ENCODE measurements around the gene PLXNB2.

Gene PLXNB2

DNA sequence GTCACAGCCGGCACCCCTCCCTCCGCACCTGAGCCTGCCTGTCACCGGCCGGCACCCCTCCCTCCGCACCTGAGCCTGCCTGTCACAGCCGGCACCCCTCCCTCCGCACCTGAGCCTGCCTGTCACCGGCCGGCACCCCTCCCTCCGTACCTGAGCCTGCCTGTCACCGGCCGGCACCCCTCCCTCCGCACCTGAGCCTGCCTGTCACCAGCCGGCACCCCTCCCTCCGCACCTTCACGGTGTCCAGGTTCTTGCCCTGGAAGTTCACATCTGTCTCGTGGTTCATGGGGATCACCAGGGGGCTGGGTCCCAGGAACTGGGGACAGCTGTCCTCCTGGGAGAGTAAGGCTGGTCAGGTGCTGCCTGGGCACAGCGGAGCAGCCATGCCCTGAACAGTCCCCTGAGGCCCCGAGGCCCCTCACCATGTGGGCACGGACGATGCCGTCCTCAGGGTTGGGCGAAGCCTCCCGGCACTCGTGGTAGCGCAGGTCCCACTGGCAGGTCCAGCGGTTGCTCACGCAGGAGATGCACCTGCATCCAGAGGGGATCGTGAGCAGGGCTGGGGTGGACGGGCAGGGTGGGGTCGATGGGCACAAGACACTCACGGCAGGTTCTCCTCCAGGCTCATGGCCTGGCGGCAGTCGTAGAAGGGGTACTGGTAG lies 21.7 kb downstream of the PLXNB2 start:
- H3K27ac Mint-ChIP-seq: no peak overlapping the region
- no peak for DNase-seq
- H3K9me3 Mint-ChIP-seq: no peaks in the 10 kb centered on the region
- no peaks in the 10 kb centered on the region for H3K27me3 Mint-ChIP-seq
- no peak for ATAC-seq
- H3K4me1 Mint-ChIP-seq: no peaks in the 10 kb centered on the region
- H3K4me3 Mint-ChIP-seq: no peak overlapping the region

DNA sequence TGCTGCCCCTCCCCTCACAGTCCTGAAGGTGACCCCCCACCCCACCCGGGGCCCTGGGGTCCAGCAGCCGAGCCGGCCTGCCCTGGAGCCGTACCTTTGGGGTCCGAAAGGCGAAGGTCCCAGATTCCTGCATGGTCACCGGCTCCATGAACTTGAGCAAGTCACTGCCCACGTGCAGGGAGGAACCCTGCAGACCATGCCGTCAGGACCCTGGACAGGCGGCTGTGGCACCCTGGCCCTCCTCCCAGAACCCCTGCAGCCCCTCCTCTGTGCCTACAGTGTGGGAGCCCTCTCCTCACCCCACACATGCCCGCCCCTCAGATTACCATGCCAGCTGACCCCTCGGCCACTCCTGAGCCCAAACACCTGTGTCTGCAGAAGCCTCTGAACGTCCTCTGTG lies 23.0 kb downstream of the PLXNB2 start:
- Mint-ChIP-seq H3K27ac (no peak overlapping the region), H3K4me3 (no peak overlapping the region), H3K9me3 (no peaks in the 10 kb centered on the region), H3K27me3 (no peaks in the 10 kb centered on the region), H3K4me1 (no peaks in the 10 kb centered on the region)
- DNase-seq (no peak), ATAC-seq (no peak)

DNA sequence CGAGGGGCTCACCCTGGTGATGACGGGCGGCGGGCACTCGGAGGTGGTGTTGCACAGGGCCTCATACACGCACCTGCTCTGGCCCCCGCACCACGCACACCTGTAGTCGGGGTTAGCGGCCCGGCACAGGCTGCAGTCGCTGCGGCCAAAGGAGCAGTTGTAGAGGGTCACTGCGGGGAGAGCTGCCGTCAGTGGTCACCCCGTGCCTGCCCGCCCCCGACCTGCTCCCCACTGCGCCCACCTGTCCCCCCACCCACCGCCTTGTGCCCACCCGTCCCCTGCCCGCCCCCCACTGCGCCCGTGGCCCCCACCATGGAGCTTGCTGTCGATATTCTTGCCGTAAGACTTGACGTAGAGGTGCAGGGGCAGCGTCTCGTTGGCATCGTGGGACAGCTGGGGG lies 23.6 kb downstream of the PLXNB2 start:
- Mint-ChIP-seq H3K27me3 (no peaks in the 10 kb centered on the region), H3K27ac (peak overlapping the region in 1 of 2 donors; percentile 27), H3K9me3 (no peaks in the 10 kb centered on the region), H3K4me1 (no peaks in the 10 kb centered on the region), H3K4me3 (no peak overlapping the region)
- DNase-seq (no peak), ATAC-seq (no peak)

DNA sequence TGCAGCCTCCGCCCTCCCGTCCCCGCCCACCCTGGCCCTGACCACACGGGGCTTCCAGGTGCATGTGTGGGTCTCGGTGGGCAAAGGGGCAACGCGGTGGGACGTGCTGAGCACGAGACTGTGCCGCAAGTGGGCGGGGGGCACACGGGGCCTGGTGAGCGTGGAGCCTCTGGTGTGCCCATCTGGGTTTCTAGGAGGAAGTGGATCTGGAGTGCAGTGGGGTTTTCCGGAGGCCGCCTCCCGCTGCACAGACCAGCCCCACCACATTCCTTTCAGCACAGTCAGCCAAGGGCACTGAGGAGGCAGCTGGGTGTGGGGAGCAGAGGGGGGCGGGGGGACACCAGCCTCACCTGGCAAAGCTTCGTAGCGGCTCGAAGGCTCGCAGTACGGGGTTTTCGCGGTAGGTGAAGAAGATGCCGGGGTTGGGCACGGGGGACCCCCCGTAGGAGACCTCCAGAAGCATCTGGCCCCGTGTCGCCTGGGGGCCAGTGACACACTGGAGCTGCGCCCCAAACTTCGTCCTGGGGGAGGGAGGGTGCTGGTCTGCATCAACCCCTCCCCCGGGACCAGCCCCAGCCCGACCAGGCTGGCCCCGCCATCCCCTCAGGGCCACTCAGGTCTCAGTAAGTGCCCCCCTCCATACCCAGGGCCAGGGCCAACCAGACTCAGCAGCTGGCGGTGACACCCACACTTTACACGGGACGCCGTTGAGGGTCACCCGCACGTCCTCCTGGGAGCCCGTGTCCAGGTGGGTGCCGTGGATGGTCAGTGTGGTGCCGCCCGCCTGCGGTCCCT lies 24.9 kb downstream of the PLXNB2 start:
- H3K27me3 Mint-ChIP-seq: no peaks in the 10 kb centered on the region
- H3K4me1 Mint-ChIP-seq: no peaks in the 10 kb centered on the region
- no peak for DNase-seq
- H3K4me3 Mint-ChIP-seq: no peak overlapping the region
- no peak overlapping the region for H3K27ac Mint-ChIP-seq
- ATAC-seq: no peak
- H3K9me3 Mint-ChIP-seq: no peaks in the 10 kb centered on the region

DNA sequence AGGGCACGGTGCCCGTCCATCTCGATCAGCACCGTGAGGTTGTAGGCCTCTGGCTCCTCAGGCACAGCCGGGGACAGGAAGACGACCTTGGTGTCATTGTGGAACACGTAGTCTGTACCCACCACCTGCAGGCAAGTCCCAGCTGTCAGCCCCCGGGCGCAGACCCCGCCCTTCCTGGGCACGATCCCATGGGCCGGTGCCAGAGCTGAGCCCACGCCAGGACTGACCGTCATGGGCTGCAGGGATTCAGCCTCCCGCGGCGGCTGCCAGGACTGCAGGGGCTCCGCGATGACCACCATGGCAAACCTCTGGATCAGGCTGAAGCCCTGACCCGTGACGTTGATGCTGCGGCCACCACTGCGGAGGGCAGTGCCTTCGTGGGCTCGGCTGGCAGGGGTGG lies 25.5 kb downstream of the PLXNB2 start:
- ATAC-seq: no peak
- H3K4me1 Mint-ChIP-seq: no peaks in the 10 kb centered on the region
- no peak overlapping the region for H3K27ac Mint-ChIP-seq
- no peaks in the 10 kb centered on the region for H3K9me3 Mint-ChIP-seq
- H3K4me3 Mint-ChIP-seq: no peak overlapping the region
- no peak for DNase-seq
- no peaks in the 10 kb centered on the region for H3K27me3 Mint-ChIP-seq

DNA sequence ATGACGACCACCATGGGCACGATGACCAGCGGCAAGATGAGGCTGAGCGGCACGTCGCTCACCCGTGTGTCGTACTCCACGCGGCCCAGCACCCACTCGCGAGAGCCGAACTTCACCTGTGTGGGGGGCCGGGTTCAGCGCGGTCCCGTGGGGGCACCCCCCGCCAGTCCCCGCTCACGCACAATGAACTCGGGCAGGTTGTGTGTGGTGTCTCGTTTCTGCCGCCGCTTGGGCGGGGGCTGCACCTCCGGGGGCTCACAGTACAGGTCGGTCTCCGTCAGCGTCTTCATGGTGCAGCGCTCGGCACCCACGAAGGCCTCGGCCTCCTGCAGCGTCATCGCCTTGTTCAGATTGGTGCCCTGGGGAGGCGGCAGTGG lies 26.1 kb downstream of the PLXNB2 start:
- ATAC-seq (peak; percentile 9), DNase-seq (no peak)
- no peak overlapping the region for H3K4me3 Mint-ChIP-seq
- no peaks in the 10 kb centered on the region for H3K4me1 Mint-ChIP-seq
- no peaks in the 10 kb centered on the region for H3K9me3 Mint-ChIP-seq
- H3K27ac Mint-ChIP-seq: no peak overlapping the region
- no peaks in the 10 kb centered on the region for H3K27me3 Mint-ChIP-seq

DNA sequence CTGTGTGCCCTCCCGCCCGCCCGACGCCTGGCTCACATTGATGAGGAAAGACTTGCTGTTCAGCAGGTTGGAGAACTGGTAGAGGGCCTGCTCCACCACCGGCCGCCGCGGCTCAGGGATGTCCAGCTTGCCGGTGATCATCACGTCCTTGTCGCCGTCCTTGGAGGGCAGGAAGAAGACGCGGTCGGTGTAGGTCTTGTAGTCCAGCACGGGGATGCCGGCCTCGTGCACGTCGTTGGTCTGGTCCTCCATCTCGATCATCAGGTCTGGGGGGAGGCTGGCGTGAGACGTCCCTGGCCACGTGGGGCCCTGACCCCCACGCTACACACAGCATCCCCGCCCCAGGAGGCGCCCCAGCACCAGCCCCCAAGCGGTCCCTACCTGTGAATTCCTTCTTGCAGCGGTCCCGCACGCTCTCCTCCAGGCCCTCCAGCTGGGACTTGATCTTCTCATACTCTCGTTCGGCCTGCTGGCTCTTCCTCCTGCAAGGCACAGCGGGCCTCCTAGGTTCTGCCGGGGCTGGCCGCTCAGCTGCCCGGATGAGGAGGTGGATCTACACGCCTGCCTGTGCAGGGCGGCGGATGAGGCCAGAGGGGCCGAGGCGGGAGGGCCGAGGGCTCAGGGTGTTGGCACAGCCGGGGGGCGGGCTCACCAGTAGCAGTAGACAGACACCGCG lies 26.6 kb downstream of the PLXNB2 start:
- H3K4me3 Mint-ChIP-seq: no peak overlapping the region
- no peaks in the 10 kb centered on the region for H3K9me3 Mint-ChIP-seq
- no peaks in the 10 kb centered on the region for H3K4me1 Mint-ChIP-seq

DNA sequence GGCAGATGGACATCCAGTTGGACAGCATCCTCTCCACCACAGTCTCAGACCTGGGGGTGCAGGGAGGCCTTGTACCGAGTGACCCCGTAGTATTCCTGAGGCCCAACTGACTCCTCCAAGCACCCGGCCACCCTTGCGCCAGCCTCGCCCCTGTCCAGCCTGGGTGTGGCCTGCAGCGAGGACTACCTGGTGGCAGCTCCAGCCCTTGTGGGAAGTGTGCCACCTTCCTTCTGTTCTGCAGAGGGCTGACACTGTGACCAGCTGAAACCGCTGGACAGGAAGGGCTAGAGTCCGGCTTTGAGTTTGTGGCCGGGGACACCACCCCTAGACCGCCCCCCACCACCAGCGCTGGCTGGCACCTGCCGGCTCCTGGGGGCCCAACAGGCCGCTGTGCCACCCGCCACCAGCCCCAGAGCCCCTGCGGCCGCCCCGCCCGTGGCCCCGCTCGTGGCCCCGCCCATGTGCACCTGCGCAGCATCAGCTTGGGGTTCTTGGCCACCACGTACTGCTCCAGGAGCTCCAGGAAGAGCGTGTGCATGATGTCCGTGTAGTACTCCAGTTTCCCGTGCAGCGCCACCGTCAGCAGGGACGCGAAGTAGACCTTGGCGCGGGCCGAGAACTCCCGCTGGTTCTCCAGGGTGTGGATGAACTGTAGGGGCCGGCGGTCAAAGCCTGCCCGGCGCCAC lies 27.3 kb downstream of the PLXNB2 start:
- H3K27ac Mint-ChIP-seq: no peak overlapping the region
- no peak for ATAC-seq

More for the DNA sequence above, 26.6 kb downstream of the PLXNB2 start:
- Mint-ChIP-seq H3K27me3 (no peaks in the 10 kb centered on the region), H3K27ac (no peak overlapping the region)
- ATAC-seq (no peak), DNase-seq (no peak)

DNA sequence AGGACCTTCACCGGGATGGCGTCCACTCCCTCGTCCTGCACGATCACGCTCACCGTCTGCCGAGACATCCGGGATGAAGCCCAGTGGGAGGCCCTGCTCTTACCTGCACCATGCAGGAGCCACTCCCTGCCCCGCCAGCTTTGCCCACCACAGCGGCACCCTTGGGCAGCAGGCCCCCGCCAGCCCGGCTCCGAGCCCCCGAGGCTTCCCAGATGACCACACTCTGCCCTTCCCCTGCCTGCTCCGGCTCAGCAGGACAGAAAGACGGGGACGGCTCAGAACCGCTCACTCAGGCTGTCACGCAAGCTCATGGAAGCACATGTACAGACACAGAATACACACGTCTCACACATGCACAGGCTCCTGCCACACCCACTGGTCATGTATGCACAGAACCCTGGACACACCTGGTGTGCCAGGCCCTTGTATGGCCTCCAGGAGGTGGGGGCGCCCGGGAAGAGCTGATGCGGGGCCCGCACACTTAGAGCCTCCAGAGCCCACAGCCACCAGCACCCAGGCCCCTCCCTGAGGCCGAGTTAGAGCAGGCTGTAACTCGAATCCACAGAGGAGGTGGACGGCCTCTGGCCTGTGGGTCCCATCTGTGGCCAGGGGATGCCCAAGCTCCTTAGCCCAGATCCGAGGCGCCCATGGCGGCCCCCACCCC lies 28.4 kb downstream of the PLXNB2 start:
- peaks cover 3% of the 10 kb centered on the region for H3K27me3 Mint-ChIP-seq
- H3K9me3 Mint-ChIP-seq: no peaks in the 10 kb centered on the region
- H3K4me3 Mint-ChIP-seq: no peak overlapping the region
- ATAC-seq (no peak), DNase-seq (no peak)
- peaks cover 11% of the 10 kb centered on the region for H3K4me1 Mint-ChIP-seq
- H3K27ac Mint-ChIP-seq: no peak overlapping the region

More for the DNA sequence above, 27.3 kb downstream of the PLXNB2 start:
- Mint-ChIP-seq H3K9me3 (no peaks in the 10 kb centered on the region), H3K4me3 (no peak overlapping the region), H3K4me1 (peaks cover 7% of the 10 kb centered on the region), H3K27me3 (no peaks in the 10 kb centered on the region)
- no peak for DNase-seq

DNA sequence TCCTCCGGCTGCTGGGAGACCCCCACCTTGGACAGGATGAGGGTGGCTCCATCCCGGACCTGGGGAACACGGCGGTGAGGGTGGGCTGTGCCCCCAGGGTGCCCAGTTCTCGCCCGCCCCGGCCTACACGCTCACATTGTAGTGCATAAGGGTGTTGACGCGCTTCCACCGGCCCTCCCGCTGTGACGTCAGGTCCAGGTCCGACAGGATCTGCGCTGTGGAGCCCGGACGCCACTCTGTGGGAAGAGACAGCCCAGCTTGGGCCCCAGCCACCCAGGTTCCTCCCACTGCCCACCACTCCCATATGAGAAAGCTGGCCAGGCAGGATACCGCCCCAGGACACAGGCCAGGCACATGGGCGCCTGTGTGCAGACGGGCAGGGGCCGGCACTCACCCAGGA lies 29.0 kb downstream of the PLXNB2 start:
- Mint-ChIP-seq H3K9me3 (no peaks in the 10 kb centered on the region), H3K4me1 (peaks cover 11% of the 10 kb centered on the region), H3K27ac (no peak overlapping the region), H3K27me3 (peaks cover 8% of the 10 kb centered on the region), H3K4me3 (no peak overlapping the region)
- ATAC-seq (no peak), DNase-seq (no peak)

DNA sequence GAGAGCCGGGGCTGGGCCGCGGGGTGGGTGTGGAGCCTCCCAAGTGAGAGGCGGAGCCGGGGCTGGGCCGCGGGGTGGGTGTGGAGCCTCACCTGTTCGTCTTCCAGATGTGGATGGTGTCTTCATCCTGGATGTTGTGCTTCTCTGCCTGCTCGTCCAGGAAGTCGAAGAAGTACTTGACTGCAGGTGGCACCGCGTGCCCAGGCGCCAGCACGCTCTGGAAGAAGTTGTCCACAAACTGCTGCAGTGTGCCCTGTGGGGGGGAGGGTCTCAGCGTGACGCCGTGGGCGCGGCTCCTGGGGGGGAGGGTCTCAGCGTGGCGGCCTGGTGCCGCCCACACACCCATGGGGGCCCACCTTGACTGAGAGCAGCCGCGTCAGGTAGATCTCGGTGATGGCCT lies 29.7 kb downstream of the PLXNB2 start:
- H3K4me1 Mint-ChIP-seq: peaks cover 11% of the 10 kb centered on the region
- no peak for ATAC-seq
- DNase-seq: no peak
- no peak overlapping the region for H3K4me3 Mint-ChIP-seq
- no peak overlapping the region for H3K27ac Mint-ChIP-seq
- H3K27me3 Mint-ChIP-seq: peaks cover 12% of the 10 kb centered on the region
- no peaks in the 10 kb centered on the region for H3K9me3 Mint-ChIP-seq

DNA sequence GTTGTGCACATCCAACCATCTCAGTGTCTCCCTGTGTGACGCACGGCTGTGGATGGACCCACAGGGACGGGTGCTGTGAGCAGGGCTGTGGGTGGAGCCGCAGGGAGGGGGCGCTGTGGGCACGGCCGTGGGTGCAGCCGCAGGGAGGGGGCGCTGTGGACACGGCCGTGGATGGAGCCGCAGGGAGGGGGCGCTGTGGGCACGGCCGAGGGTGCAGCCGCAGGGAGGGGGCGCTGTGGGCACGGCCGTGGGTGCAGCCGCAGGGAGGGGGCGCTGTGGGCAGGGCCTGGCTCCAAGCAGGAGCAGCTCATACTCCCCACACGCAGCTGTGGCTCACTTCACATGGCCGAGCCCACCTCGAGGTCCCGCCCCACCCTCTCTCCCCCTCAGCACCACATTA lies 31.3 kb downstream of the PLXNB2 start:
- H3K4me3 Mint-ChIP-seq: no peak overlapping the region
- H3K9me3 Mint-ChIP-seq: no peaks in the 10 kb centered on the region
- no peak overlapping the region for H3K27ac Mint-ChIP-seq
- peaks cover 13% of the 10 kb centered on the region for H3K4me1 Mint-ChIP-seq
- DNase-seq (peak; percentile 65 to 75), ATAC-seq (peak; percentile 78)
- peaks cover 20% of the 10 kb centered on the region for H3K27me3 Mint-ChIP-seq

DNA sequence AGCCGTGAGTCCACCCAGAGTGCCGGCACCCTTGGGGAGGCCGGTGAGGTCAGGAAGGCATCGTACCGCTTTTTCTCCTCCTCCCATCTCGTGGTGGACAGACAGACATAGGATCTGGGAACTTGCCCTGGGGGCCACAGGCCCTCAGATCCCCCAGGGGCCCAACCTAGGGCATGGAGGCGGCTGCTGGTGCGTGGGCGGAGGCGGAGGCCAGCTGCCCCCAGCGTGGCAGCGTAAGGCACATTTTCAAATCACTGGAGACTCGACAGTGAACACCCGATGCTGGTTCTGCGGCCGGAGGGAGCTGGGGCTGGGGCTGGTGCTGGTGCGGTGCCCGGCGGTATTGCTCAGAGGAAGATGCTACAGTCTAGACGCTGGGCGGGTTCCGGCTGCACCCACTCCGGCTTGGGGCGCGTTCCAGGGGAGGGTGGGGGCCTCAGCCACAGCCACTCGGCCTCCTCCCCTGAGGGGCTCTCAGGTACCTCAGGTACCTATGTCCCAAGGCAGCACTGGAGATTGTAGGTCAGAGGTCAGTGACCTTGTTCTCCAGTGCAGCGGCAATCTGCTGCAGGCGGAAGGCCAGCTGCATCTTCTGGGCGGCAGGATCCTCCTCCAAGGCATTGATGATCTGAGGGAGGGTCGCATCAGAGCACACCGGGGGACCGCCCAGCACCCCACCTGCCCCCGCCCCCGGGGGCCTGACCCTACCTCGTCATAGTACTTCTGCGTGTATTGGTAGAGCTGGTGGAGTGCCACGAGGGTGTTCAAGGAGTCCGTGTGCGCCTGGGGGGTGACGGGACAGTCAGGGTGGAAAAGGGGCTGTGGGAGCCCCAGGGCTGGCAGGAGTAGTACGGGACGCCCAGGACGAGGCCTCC lies 32.0 kb downstream of the PLXNB2 start:
- no peaks in the 10 kb centered on the region for H3K9me3 Mint-ChIP-seq
- H3K27ac Mint-ChIP-seq: no peak overlapping the region
- DNase-seq (no peak), ATAC-seq (no peak)
- H3K4me1 Mint-ChIP-seq: peaks cover 20% of the 10 kb centered on the region
- no peak overlapping the region for H3K4me3 Mint-ChIP-seq
- H3K27me3 Mint-ChIP-seq: peaks cover 20% of the 10 kb centered on the region

DNA sequence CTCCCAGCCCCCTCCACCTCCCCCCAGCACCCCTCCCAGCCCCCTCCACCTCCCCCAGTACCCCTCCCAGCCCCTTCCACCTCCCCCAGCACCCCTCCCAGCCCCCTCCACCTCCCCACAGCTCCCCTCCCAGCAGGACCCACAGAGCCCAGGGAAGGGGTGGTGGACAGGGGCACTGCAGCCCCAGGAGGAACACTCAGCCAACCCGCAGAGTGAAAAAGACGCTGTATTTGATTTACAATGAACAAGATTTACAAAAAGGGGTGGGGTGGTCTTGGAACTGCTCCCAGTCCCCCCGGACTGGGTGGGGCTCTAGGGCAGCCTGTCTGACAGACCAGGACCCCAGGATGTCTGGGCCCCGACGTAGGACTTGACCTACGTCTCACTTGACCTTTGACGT lies 32.7 kb downstream of the PLXNB2 start:
- Mint-ChIP-seq H3K4me1 (peaks cover 21% of the 10 kb centered on the region), H3K9me3 (no peaks in the 10 kb centered on the region), H3K27me3 (peaks cover 20% of the 10 kb centered on the region), H3K4me3 (no peak overlapping the region), H3K27ac (no peak overlapping the region)
- ATAC-seq (no peak), DNase-seq (no peak)

Measured in stimulated activated naive CD8-positive, alpha-beta T cell treated with anti-CD3 and anti-CD28 coated beads, Interleukin-15, amount 100 ng/mL, for 72 hours (primary cell).